OCI-LY1 (cell line): ENCODE data around the gene ADAM22.
A peak's percentile ranks its signal among the peaks of the same experiment; 100 is the strongest.

Source experiments
- H2AFZ ChIP-seq: fragments of 200-600 bp; sonication (generic), shearing (Covaris generic); 2 replicates; pipeline ENCODE4 v1.6.0; 2014; ENCODE audit warnings: antibody characterized with exemption, mild to moderate bottlenecking, low read length
- H3F3A ChIP-seq: fragments of 200-600 bp; sonication (generic), shearing (Covaris generic); 2 replicates; pipeline ENCODE4 v1.6.0; 2014; ENCODE audit warnings: mild to moderate bottlenecking, antibody characterized with exemption, low read length, moderate library complexity; ENCODE audit not compliant: insufficient read depth
- H3K27ac ChIP-seq: fragments of 200-600 bp; sonication (generic); 2 replicates; pipeline ENCODE4 v1.5.1; 2014; ENCODE audit warnings: low read length, mixed run types, mild to moderate bottlenecking, low read depth; ENCODE audit not compliant: poor library complexity, severe bottlenecking
- H3K27me3 ChIP-seq: fragments of 200-600 bp; sonication (generic); 2 replicates; pipeline ENCODE4 v1.6.0; 2014; ENCODE audit warnings: antibody characterized with exemption, mild to moderate bottlenecking, low read length, moderate library complexity; ENCODE audit not compliant: insufficient read depth
- H3K36me3 ChIP-seq: fragments of 200-600 bp; sonication (generic); 2 replicates; pipeline ENCODE4 v1.6.1; 2014; ENCODE audit warnings: mild to moderate bottlenecking, antibody characterized with exemption, low read length, moderate library complexity, mixed read lengths; ENCODE audit not compliant: insufficient read depth
- H3K4me1 ChIP-seq: fragments of 200-600 bp; sonication (generic); 2 replicates; pipeline ENCODE4 v1.5.1; 2014; ENCODE audit warnings: mild to moderate bottlenecking, low read length, moderate library complexity; ENCODE audit not compliant: insufficient read depth, severe bottlenecking
- H3K4me2 ChIP-seq: fragments of 200-600 bp; sonication (generic), shearing (Covaris generic); 2 replicates; pipeline ENCODE4 v1.6.1; 2014; ENCODE audit warnings: low read length
- H3K4me3 ChIP-seq: fragments of 200-600 bp; sonication (generic); 2 replicates; pipeline ENCODE4 v1.5.1; 2014; ENCODE audit warnings: low read length, low read depth, mild to moderate bottlenecking, mixed read lengths; ENCODE audit not compliant: poor library complexity, severe bottlenecking
- H3K79me2 ChIP-seq: fragments of 200-600 bp; shearing (Covaris generic); 2 replicates; pipeline ENCODE4 v1.6.1; 2016; ENCODE audit warnings: mixed run types, low read length, mixed read lengths; ENCODE audit not compliant: insufficient read depth
- H3K9ac ChIP-seq: fragments of 200-600 bp; sonication (generic), shearing (Covaris generic); 2 replicates; pipeline ENCODE4 v1.6.1; 2014; ENCODE audit warnings: mild to moderate bottlenecking, low read length, mixed read lengths
- H3K9me2 ChIP-seq: fragments of 200-600 bp; sonication (generic), shearing (Covaris generic); 2 replicates; pipeline ENCODE4 v1.6.1; 2014; ENCODE audit warnings: low read depth, mild to moderate bottlenecking, low read length, mixed read lengths
- H3K9me3 ChIP-seq: fragments of 200-600 bp; shearing (Covaris generic); 2 replicates; pipeline ENCODE4 v1.6.1; 2014; ENCODE audit warnings: low read length, mixed read lengths
- H4K20me1 ChIP-seq: fragments of 200-600 bp; sonication (generic), shearing (Covaris generic); 2 replicates; pipeline ENCODE4 v1.6.0; 2016; ENCODE audit warnings: mild to moderate bottlenecking, low read length; ENCODE audit not compliant: insufficient read depth
- CTCF ChIP-seq: fragments of 200-600 bp; sonication (generic), shearing (Covaris generic); IDR thresholded peaks from 2 replicates; pipeline ENCODE4 v1.5.1; 2017; ENCODE audit warnings: mild to moderate bottlenecking, antibody characterized with exemption, low read length, moderate library complexity, mixed read lengths
- EZH2 ChIP-seq: fragments of 200-600 bp; sonication (generic), shearing (Covaris generic); IDR thresholded peaks from 2 replicates; pipeline ENCODE4 v1.8.0; 2017; ENCODE audit warnings: borderline replicate concordance, mixed run types, mild to moderate bottlenecking, antibody characterized with exemption, low read length, moderate library complexity, mixed read lengths

ADAM22 gene

DNA sequence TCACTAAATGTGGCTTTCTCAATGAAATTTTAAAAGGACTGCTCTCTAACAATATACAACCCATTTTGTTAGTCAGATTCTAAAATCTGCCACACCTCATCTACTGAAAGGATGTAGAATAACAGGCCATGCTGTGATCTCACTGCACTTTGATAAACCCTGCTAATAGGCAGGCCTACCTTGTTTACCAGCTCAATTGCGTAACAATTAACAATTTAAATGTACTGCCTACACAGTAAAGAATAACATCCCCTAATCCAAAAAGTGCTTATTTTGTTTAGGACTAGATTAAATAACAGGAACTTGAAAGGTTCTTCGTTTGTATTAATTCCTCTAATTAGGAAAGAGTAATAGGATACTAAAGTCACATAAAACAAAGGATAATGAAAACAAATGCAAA is 281.2 kb downstream of the ADAM22 start:
- Histone ChIP-seq H2AFZ (no peak overlapping the region), H3F3A (no peaks in the 10 kb centered on the region), H3K36me3 (peaks cover 65% of the 10 kb centered on the region), H3K4me3 (no peak overlapping the region), H3K9ac (no peak overlapping the region), H3K9me2 (no peaks in the 10 kb centered on the region), H3K4me1 (peaks cover 17% of the 10 kb centered on the region), H4K20me1 (no peaks in the 10 kb centered on the region), H3K27me3 (no peaks in the 10 kb centered on the region), H3K79me2 (peaks cover 8% of the 10 kb centered on the region; the same call in 1 of the 2 replicates), H3K4me2 (no peak overlapping the region), H3K27ac (no peak overlapping the region), H3K9me3 (no peaks in the 10 kb centered on the region)
- TF ChIP-seq CTCF (no peak), EZH2 (no peak)

- H3K9me3 ChIP-seq = no peaks in the 10 kb centered on the region
- H3K27me3 ChIP-seq = no peaks in the 10 kb centered on the region
- no peaks in the 10 kb centered on the region for H4K20me1 ChIP-seq
- no peak overlapping the region for H3K9ac ChIP-seq
- H3K4me2 ChIP-seq = no peak overlapping the region
- no peak overlapping the region for H3K4me3 ChIP-seq
- no peak overlapping the region for H2AFZ ChIP-seq
- peaks cover 27% of the 10 kb centered on the region for H3K4me1 ChIP-seq
- TF ChIP-seq CTCF = no peak
- no peak for TF ChIP-seq EZH2
- H3K36me3 ChIP-seq = peaks cover 60% of the 10 kb centered on the region
- H3K9me2 ChIP-seq = no peaks in the 10 kb centered on the region
- H3K79me2 ChIP-seq = peaks cover 8% of the 10 kb centered on the region; the same call in 1 of the 2 replicates
- H3F3A ChIP-seq = no peaks in the 10 kb centered on the region
- H3K27ac ChIP-seq = no peak overlapping the region
Measured at GRCh38 chr7:88216276-88216675, 282.2 kb downstream of the ADAM22 start.

- Histone ChIP-seq H3K4me1 (peaks cover 27% of the 10 kb centered on the region), H3K36me3 (peaks cover 44% of the 10 kb centered on the region), H3K4me3 (peak overlapping the region; percentile 75), H3K27me3 (no peaks in the 10 kb centered on the region), H3K27ac (peak overlapping the region; percentile 68), H4K20me1 (no peaks in the 10 kb centered on the region), H3K79me2 (peaks cover 8% of the 10 kb centered on the region; the same call in 1 of the 2 replicates), H3K9me3 (no peaks in the 10 kb centered on the region), H3K9me2 (no peaks in the 10 kb centered on the region), H2AFZ (no peak overlapping the region), H3K9ac (peak overlapping the region; percentile 79), H3F3A (no peaks in the 10 kb centered on the region), H3K4me2 (peak overlapping the region; percentile 94)
- no peak for TF ChIP-seq EZH2
- TF ChIP-seq CTCF = no peak
Measured at GRCh38 chr7:88217675-88218428, 283.8 kb downstream of the ADAM22 start.
